IMR-90 (cell line): Measurements from ENCODE around the gene ITPKA. TPM values are rescaled to one million over a fixed set of nuclear protein-coding genes. Genes with fewer than 3 reads are reported as not detected.

Source experiments
- ATAC-seq: fragments of 200-7000 bp; cut with Tn5 transposase; 2 replicates; pipeline ENCODE4 v1.9.1; 2020; ENCODE audit warnings: low read depth, mild to moderate bottlenecking, moderate library complexity
- BruUV-seq: library from RNA; stranded (reverse); fragments of 400-500 nt; replicated peaks from 2 replicates; lab custom pipeline; 2021; lab: Mats Ljungman, UMichigan
- CTCF ChIA-PET: fragments of 300-600 bp; formaldehyde crosslinking; extraction: SDS; loops from one replicate; lab custom pipeline; 2021; ENCODE audit warnings: antibody characterized with exemption; lab: Yijun Ruan, JAX
- POLR2A ChIA-PET: fragments of 300-600 bp; sonication (Branson Sonifier 250); formaldehyde crosslinking; loops from one replicate; lab custom pipeline; 2022; ENCODE audit warnings: antibody characterized with exemption; ENCODE audit not compliant: unreplicated experiment; lab: Charles Lee
- DNase-seq: peaks from one replicate; pipeline ENCODE4 v3.0.0; 2013
- H2AFZ ChIP-seq: replicated peaks from 2 replicates; pipeline ENCODE3; 2013; ENCODE audit warnings: low read length, mild to moderate bottlenecking; ENCODE audit not compliant: poor library complexity
- H2AK5ac ChIP-seq: 2 replicates; pipeline ENCODE4 v1.6.1; 2013; ENCODE audit warnings: low read depth, low read length, inconsistent platforms
- H2AK9ac ChIP-seq: replicated peaks from 2 replicates; pipeline ENCODE3; 2013; ENCODE audit warnings: mild to moderate bottlenecking, low read depth, low read length, moderate library complexity; ENCODE audit not compliant: poor library complexity
- H2BK120ac ChIP-seq: 2 replicates; pipeline ENCODE4 v1.6.1; 2013; ENCODE audit warnings: low read depth, low read length, inconsistent platforms
- H2BK15ac ChIP-seq: 3 replicates; pipeline ENCODE4 v1.6.1; 2013; ENCODE audit warnings: low read depth, low read length, inconsistent platforms
- H2BK20ac ChIP-seq: 2 replicates; pipeline ENCODE4 v1.6.1; 2013; ENCODE audit warnings: low read depth, mild to moderate bottlenecking, inconsistent platforms, low read length, moderate library complexity
- H2BK5ac ChIP-seq: 2 replicates; pipeline ENCODE4 v1.6.1; 2013; ENCODE audit warnings: mild to moderate bottlenecking, low read depth, low read length, inconsistent platforms; ENCODE audit not compliant: poor library complexity, severe bottlenecking
- H3K14ac ChIP-seq: replicated peaks from 2 replicates; pipeline ENCODE4 v1.6.1; 2013; ENCODE audit warnings: low read depth, low read length, inconsistent platforms
- H3K18ac ChIP-seq: 2 replicates; pipeline ENCODE4 v1.6.1; 2013; ENCODE audit warnings: low read depth, low read length, control low read depth
- H3K23ac ChIP-seq: 2 replicates; pipeline ENCODE4 v1.6.1; 2013; ENCODE audit warnings: low read depth, low read length, inconsistent platforms
- H3K27ac ChIP-seq: 2 replicates; pipeline ENCODE4 v1.5.1; 2013; ENCODE audit warnings: mild to moderate bottlenecking, control low read depth, low read length; ENCODE audit not compliant: insufficient read depth
- H3K27me3 ChIP-seq: 2 replicates; pipeline ENCODE4 v1.6.1; 2013; ENCODE audit warnings: low read length; ENCODE audit not compliant: control insufficient read depth, insufficient read depth
- H3K36me3 ChIP-seq: 2 replicates; pipeline ENCODE4 v1.6.1; 2013; ENCODE audit warnings: low read length, mixed read lengths; ENCODE audit not compliant: control insufficient read depth, insufficient read depth
- H3K4ac ChIP-seq: 2 replicates; pipeline ENCODE4 v1.6.1; 2013; ENCODE audit warnings: low read depth, low read length, inconsistent platforms
- H3K4me1 ChIP-seq: 2 replicates; pipeline ENCODE4 v1.6.1; 2013; ENCODE audit warnings: low read length, mixed read lengths; ENCODE audit not compliant: control insufficient read depth, insufficient read depth
- H3K4me2 ChIP-seq: 2 replicates; pipeline ENCODE4 v1.6.1; 2013; ENCODE audit warnings: low read depth, mild to moderate bottlenecking, control low read depth, low read length, moderate library complexity
- H3K4me3 ChIP-seq: 2 replicates; pipeline ENCODE4 v1.5.1; 2013; ENCODE audit warnings: low read depth, mild to moderate bottlenecking, control low read depth, low read length, moderate library complexity; ENCODE audit not compliant: insufficient read depth
- H3K56ac ChIP-seq: 2 replicates; pipeline ENCODE4 v1.6.1; 2013; ENCODE audit warnings: low read length, inconsistent platforms; ENCODE audit not compliant: insufficient read depth; ENCODE audit errors: extremely low read depth
- H3K79me1 ChIP-seq, 2 experiments: 2 replicates each; pipeline ENCODE4 v1.6.1; 2013; ENCODE audit warnings: low read length in 2 of 2, inconsistent platforms in 1 of 2, low read depth in 1 of 2
- H3K9ac ChIP-seq: 2 replicates; pipeline ENCODE4 v1.6.1; 2013; ENCODE audit warnings: low read depth, low read length, control low read depth
- H3K9me1 ChIP-seq: 2 replicates; pipeline ENCODE4 v1.6.1; 2013; ENCODE audit warnings: low read length, inconsistent platforms; ENCODE audit not compliant: insufficient read depth
- H3K9me3 ChIP-seq: 2 replicates; pipeline ENCODE4 v1.6.1; 2013; ENCODE audit warnings: low read length; ENCODE audit not compliant: control insufficient read depth, insufficient read depth
- H4K20me1 ChIP-seq: 2 replicates; pipeline ENCODE4 v1.6.1; 2013; ENCODE audit warnings: low read length, inconsistent platforms; ENCODE audit not compliant: insufficient read depth
- H4K5ac ChIP-seq: 2 replicates; pipeline ENCODE4 v1.6.1; 2013; ENCODE audit warnings: mild to moderate bottlenecking, low read depth, low read length, control low read depth
- H4K8ac ChIP-seq, 2 experiments: 2 replicates each; pipeline ENCODE4 v1.6.1; 2013; ENCODE audit warnings: low read depth in 2 of 2, low read length in 2 of 2, control low read depth in 1 of 2, inconsistent platforms in 1 of 2
- H4K91ac ChIP-seq: 2 replicates; pipeline ENCODE4 v1.6.1; 2013; ENCODE audit warnings: low read depth, low read length, inconsistent platforms; ENCODE audit not compliant: insufficient read depth
- BHLHE40 ChIP-seq: fragments of 150-350 bp; IDR thresholded peaks from 2 replicates; pipeline ENCODE4 v1.6.1; 2016; ENCODE audit warnings: mild to moderate bottlenecking, low read depth, low read length
- CHD1 ChIP-seq: IDR thresholded peaks from 2 replicates; pipeline ENCODE4 v1.6.1; 2012; ENCODE audit warnings: low read depth, low read length, improper control_type of control experiment
- FOS ChIP-seq: fragments of 150-350 bp; IDR thresholded peaks from 2 replicates; pipeline ENCODE4 v1.6.1; 2016; ENCODE audit warnings: low read depth, low read length
- RAD21 ChIP-seq: IDR thresholded peaks from 2 replicates; pipeline ENCODE4 v1.6.1; 2012; ENCODE audit warnings: low read length, improper control_type of control experiment
- WGBS, 2 experiments: methylation state at CpG; one replicate each; pipeline versions ENCODE4 v1.1.5 to v1.1.7; 2013; ENCODE audit warnings: missing lambda C conversion rate in 2 of 2; ENCODE audit not compliant: insufficient read length in 1 of 2; ENCODE audit errors: extremely low coverage in 2 of 2; 5-methylcytosine and 5-hydroxymethylcytosine counted together
- dilution Hi-C: fragments of 300-500 bp; cut with HindIII; formaldehyde crosslinking; loops from one replicate; pipeline ENCODE4 v1.14.3; 2018; ENCODE audit warnings: low sequenced_read_pairs; ENCODE audit not compliant: unreplicated experiment
- in situ Hi-C: fragments of 300-500 bp; cut with MboI; formaldehyde crosslinking; loops from 3 replicates; pipeline ENCODE4 v1.14.3; 2019; ENCODE audit warnings: low sequenced_read_pairs, inconsistent platforms, mixed read lengths
- intact Hi-C: fragments of 100-400 bp; cut with micrococcal nuclease; formaldehyde crosslinking; loops from 2 replicates; pipeline ENCODE4 v1.10.0; 2022
- polyA plus RNA-seq, 3 experiments: library from polyadenylated mRNA; depleted of rRNA; stranded (reverse); fragments of >200 nt; gene quantifications; 2 replicates each; pipeline ENCODE4 v1.2.3, GENCODE V29; 2012; ENCODE audit warnings: low replicate concordance in 1 of 3
- total RNA-seq: library from RNA; depleted of rRNA; stranded (reverse); fragments of >200 nt; gene quantifications from 2 replicates; pipeline ENCODE4 v1.2.3, GENCODE V29; 2012

ITPKA gene
- total and polyA plus RNA-seq, 2 of the 4 experiments (the other 2 are of a cell fraction), result 1.1 to 1.8 TPM

GRCh38 chr15:41506796-41507341, 13.2 kb downstream of the ITPKA start:
- Histone ChIP-seq H3K9me3 (no peaks in the 10 kb centered on the region), H3K36me3 (no peaks in the 10 kb centered on the region), H2AK9ac (no peak overlapping the region), H3K79me1 (no peaks in the 10 kb centered on the region), H3K23ac (no peak overlapping the region), H3K4me1 (no peaks in the 10 kb centered on the region; the same call in 1 of the 2 replicates), H2BK120ac (no peak overlapping the region), H2BK20ac (no peak overlapping the region), H4K91ac (no peak overlapping the region), H3K18ac (no peak overlapping the region), H3K9ac (no peak overlapping the region), H2BK15ac (no peak overlapping the region), H4K5ac (no peak overlapping the region), H2BK5ac (no peak overlapping the region), H3K4ac (no peak overlapping the region), H3K9me1 (no peaks in the 10 kb centered on the region), H4K8ac (no peak overlapping the region), H2AK5ac (no peak overlapping the region), H2AFZ (no peak overlapping the region), H3K27me3 (peaks cover 29% of the 10 kb centered on the region), H4K20me1 (0 out of 2 replicates have a peak, but pooled peaks cover under 1% of the 10 kb centered on the region), H3K27ac (no peak overlapping the region), H3K4me2 (no peak overlapping the region), H3K56ac (no peak overlapping the region), H3K4me3 (no peak overlapping the region), H3K14ac (no peak overlapping the region)
- no peak for DNase-seq
- ChIA-PET CTCF (interaction anchor here (1.1 kb wide), 1 partner anchor 41 kb away, joined by 5 read pairs; no protein-coding TSS in a partner anchor), POLR2A (no interaction called here)
- TF ChIP-seq FOS (no peak), CHD1 (no peak), RAD21 (no peak), BHLHE40 (no peak)
- WGBS, 2 experiments, result 72% methylated on average over 2 of the region's 10 CpGs; no CpG with 5 or more reads in 1 of the 2 experiments
- ATAC-seq, result no peak
- dilution Hi-C loops, result no loop called here
- intact Hi-C loops, result no loop called here
- no TSS peak for BruUV-seq
- in situ Hi-C loops, result no loop called here
